ENCODE data around the gene ITGB6. TPM values are rescaled to one million over a fixed set of nuclear protein-coding genes. Genes with fewer than 3 reads are reported as not detected.

Gene ITGB6
- total RNA-seq, 3 donors from 2014 or later (not counting 1 experiment from before 2014, with no cell fraction given): not detected

DNA sequence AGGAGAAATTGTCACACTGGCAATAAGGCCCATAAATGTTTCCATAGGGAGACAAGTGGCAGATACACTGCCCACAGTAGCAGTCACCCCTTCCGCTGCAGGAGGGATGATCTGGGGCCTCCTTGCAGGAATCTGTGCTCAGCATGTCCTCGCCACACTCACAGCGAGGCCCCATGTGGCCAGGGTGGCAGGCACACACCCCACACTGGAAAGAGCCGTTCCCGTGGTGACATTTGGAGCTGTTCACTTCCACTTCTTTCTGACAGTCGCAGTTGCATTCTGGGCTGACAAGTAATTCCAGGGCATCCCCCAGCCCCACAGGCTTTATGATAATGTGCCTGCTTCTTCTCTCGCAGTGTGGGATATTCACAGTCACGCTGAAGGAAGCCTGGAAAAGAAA lies 62.6 kb downstream of the ITGB6 start:
- H3K27me3 ChIP-seq (ENCODE audit: control insufficient read depth, insufficient read depth, low read length): no peaks in the 10 kb centered on the region
- Mint-ChIP-seq H3K9me3 (no peaks in the 10 kb centered on the region), H3K4me1 (no peaks in the 10 kb centered on the region), H3K27ac (no peak overlapping the region), H3K36me3 (no peaks in the 10 kb centered on the region), H3K27me3 (ENCODE audit: low read depth in 2 of 2) (peaks cover 7 to 14% of the 10 kb centered on the region in 2 donors), H3K4me3 (no peak overlapping the region)
- WGBS (ENCODE audit: insufficient coverage): 95% methylated on average over 8 of the region's 8 CpGs
- no peak overlapping the region for H3K27ac ChIP-seq (ENCODE audit: low read length)
- no peaks in the 10 kb centered on the region for H3K4me1 ChIP-seq (ENCODE audit: control insufficient read depth, insufficient read depth, low read length)
- no peaks in the 10 kb centered on the region for H3K36me3 ChIP-seq (ENCODE audit: control insufficient read depth, insufficient read depth, low read length)
- no peak overlapping the region for H3K4me3 ChIP-seq (ENCODE audit: low read length)
- no peak for TF ChIP-seq CTCF (IDR thresholded peaks at IDR 0.05)
- intact Hi-C loops (cut with micrococcal nuclease): no loop called here
- DNase-seq: no peak
- no peak for ATAC-seq
- H3K9me3 ChIP-seq (ENCODE audit: control insufficient read depth, insufficient read depth, low read length): no peaks in the 10 kb centered on the region

GRCh38 chr2:160132761-160133160 lies 67.3 kb downstream of the ITGB6 start:
- Mint-ChIP-seq H3K36me3 (no peaks in the 10 kb centered on the region), H3K9me3 (no peaks in the 10 kb centered on the region), H3K4me3 (no peak overlapping the region), H3K4me1 (no peaks in the 10 kb centered on the region), H3K27me3 (ENCODE audit: low read depth in 2 of 2) (peaks cover 12 to 15% of the 10 kb centered on the region in 2 donors), H3K27ac (no peak overlapping the region)
- Histone ChIP-seq H3K27me3 (ENCODE audit: control insufficient read depth, insufficient read depth, low read length) (no peaks in the 10 kb centered on the region), H3K36me3 (ENCODE audit: control insufficient read depth, insufficient read depth, low read length) (no peaks in the 10 kb centered on the region), H3K4me3 (ENCODE audit: low read length) (no peak overlapping the region), H3K4me1 (ENCODE audit: control insufficient read depth, insufficient read depth, low read length) (no peaks in the 10 kb centered on the region), H3K27ac (ENCODE audit: low read length) (no peak overlapping the region), H3K9me3 (ENCODE audit: control insufficient read depth, insufficient read depth, low read length) (no peaks in the 10 kb centered on the region)
- DNase-seq (no peak), ATAC-seq (no peak)
- no CpG with 5 or more reads among the region's 3 CpGs for WGBS (ENCODE audit: insufficient coverage)
- no peak for TF ChIP-seq CTCF (IDR thresholded peaks at IDR 0.05)
- intact Hi-C loops (cut with micrococcal nuclease): no loop called here

DNA sequence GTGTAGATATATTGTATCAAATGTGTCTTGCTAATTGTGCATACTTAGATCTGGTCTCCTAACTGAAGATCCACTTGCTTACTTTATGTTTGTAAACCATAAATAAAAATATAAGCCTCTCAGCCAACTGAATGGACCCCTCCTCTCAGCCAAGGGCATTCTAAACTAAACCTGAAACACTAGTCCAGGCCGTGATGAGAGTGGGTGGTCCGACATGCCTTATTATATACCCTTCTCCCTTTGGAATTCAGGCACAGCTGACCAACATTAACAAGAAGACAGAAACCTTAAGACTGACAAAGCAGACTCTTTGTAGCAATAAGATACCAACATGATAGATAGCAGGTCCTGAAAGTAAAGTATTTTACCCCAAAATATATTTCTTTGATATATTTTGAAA lies 73.3 kb downstream of the ITGB6 start:
- Histone ChIP-seq H3K27me3 (ENCODE audit: control insufficient read depth, insufficient read depth, low read length) (no peaks in the 10 kb centered on the region), H3K4me1 (ENCODE audit: control insufficient read depth, insufficient read depth, low read length) (no peaks in the 10 kb centered on the region), H3K36me3 (ENCODE audit: control insufficient read depth, insufficient read depth, low read length) (no peaks in the 10 kb centered on the region), H3K9me3 (ENCODE audit: control insufficient read depth, insufficient read depth, low read length) (no peaks in the 10 kb centered on the region), H3K4me3 (ENCODE audit: low read length) (no peak overlapping the region), H3K27ac (ENCODE audit: low read length) (no peak overlapping the region)
- ATAC-seq: no peak
- 94% methylated on average over 2 of the region's 2 CpGs for WGBS (ENCODE audit: insufficient coverage)
- DNase-seq: no peak
- Mint-ChIP-seq H3K36me3 (no peaks in the 10 kb centered on the region), H3K4me1 (no peaks in the 10 kb centered on the region), H3K4me3 (no peak overlapping the region), H3K27me3 (ENCODE audit: low read depth in 2 of 2) (peaks cover 12 to 20% of the 10 kb centered on the region in 2 donors), H3K9me3 (no peaks in the 10 kb centered on the region), H3K27ac (no peak overlapping the region)
- TF ChIP-seq CTCF (IDR thresholded peaks at IDR 0.05): no peak
- intact Hi-C loops (cut with micrococcal nuclease): no loop called here

DNA sequence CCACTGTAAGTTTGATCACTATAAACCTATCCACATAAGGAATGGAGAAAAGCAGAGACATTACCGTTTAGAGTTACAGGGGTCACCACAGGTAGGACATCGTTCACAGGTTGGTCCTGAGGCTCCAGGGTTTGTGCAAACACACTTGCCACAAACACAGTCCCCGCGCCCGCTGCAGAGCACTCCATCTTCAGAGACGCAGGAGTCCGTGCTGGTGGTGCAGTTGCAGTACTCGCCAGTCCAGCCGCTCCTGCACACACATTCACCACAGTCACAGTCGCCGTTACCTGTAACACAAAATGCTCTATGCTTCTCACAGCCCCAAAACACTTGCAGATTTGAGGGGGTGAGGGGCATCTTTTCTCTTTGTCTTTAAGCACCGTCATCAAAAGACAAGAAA lies 73.8 kb downstream of the ITGB6 start:
- peaks cover 12 to 20% of the 10 kb centered on the region in 2 donors for H3K27me3 Mint-ChIP-seq (ENCODE audit: low read depth in 2 of 2)
- H3K27ac Mint-ChIP-seq: no peak overlapping the region
- intact Hi-C loops (cut with micrococcal nuclease): no loop called here
- Histone ChIP-seq H3K27ac (ENCODE audit: low read length) (no peak overlapping the region), H3K27me3 (ENCODE audit: control insufficient read depth, insufficient read depth, low read length) (no peaks in the 10 kb centered on the region), H3K4me3 (ENCODE audit: low read length) (no peak overlapping the region), H3K36me3 (ENCODE audit: control insufficient read depth, insufficient read depth, low read length) (no peaks in the 10 kb centered on the region), H3K9me3 (ENCODE audit: control insufficient read depth, insufficient read depth, low read length) (no peaks in the 10 kb centered on the region), H3K4me1 (ENCODE audit: control insufficient read depth, insufficient read depth, low read length) (no peaks in the 10 kb centered on the region)
- 94% methylated on average over 10 of the region's 12 CpGs for WGBS (ENCODE audit: insufficient coverage)
- no peaks in the 10 kb centered on the region for H3K4me1 Mint-ChIP-seq
- H3K36me3 Mint-ChIP-seq: no peaks in the 10 kb centered on the region
- no peak overlapping the region for H3K4me3 Mint-ChIP-seq
- no peak for DNase-seq
- H3K9me3 Mint-ChIP-seq: no peaks in the 10 kb centered on the region
- no peak for TF ChIP-seq CTCF (IDR thresholded peaks at IDR 0.05)
- ATAC-seq: no peak
